ENCODE data around the gene KIAA0408. TPM values are rescaled to one million over a fixed set of nuclear protein-coding genes. Genes with fewer than 3 reads are reported as not detected.

KIAA0408 gene
- total RNA-seq, 1 experiment from 2014 or later, result 0.22 TPM

- Histone ChIP-seq H2AFZ (ENCODE audit: low read length) (no peak overlapping the region), H3K4me1 (ENCODE audit: low read length) (no peaks in the 10 kb centered on the region), H3K36me3 (ENCODE audit: insufficient read depth, low read length) (no peaks in the 10 kb centered on the region), H4K20me1 (ENCODE audit: insufficient read depth, low read depth, low read length) (no peaks in the 10 kb centered on the region), H3K9me2 (replicated peaks; ENCODE audit: insufficient read depth, low read length) (no peaks in the 10 kb centered on the region), H3K4me3 (ENCODE audit: low read length) (no peak overlapping the region), H3K79me2 (ENCODE audit: low read length) (no peaks in the 10 kb centered on the region), H3K27ac (ENCODE audit: low read length) (no peak overlapping the region), H3K27me3 (ENCODE audit: low read length) (no peaks in the 10 kb centered on the region), H3K4me2 (ENCODE audit: low read depth, low read length, poor library complexity, severe bottlenecking) (no peak overlapping the region), H3K9me3 (ENCODE audit: low read length) (no peaks in the 10 kb centered on the region), H3K9ac (ENCODE audit: low read length) (no peak overlapping the region)
- DNase-seq, result no peak
These were observed 372 bp downstream of the KIAA0408 start for GRCh38 chr6:127458817-127459216.

- H3K27me3 ChIP-seq (ENCODE audit: low read length), result no peaks in the 10 kb centered on the region
- no peaks in the 10 kb centered on the region for H3K9me2 ChIP-seq (replicated peaks; ENCODE audit: insufficient read depth, low read length)
- H3K36me3 ChIP-seq (ENCODE audit: insufficient read depth, low read length), result no peaks in the 10 kb centered on the region
- H4K20me1 ChIP-seq (ENCODE audit: insufficient read depth, low read depth, low read length), result no peaks in the 10 kb centered on the region
- no peak overlapping the region for H3K4me3 ChIP-seq (ENCODE audit: low read length)
- H3K4me2 ChIP-seq (ENCODE audit: low read depth, low read length, poor library complexity, severe bottlenecking), result no peak overlapping the region
- H3K9ac ChIP-seq (ENCODE audit: low read length), result no peak overlapping the region
- H3K79me2 ChIP-seq (ENCODE audit: low read length), result no peaks in the 10 kb centered on the region
- no peak overlapping the region for H2AFZ ChIP-seq (ENCODE audit: low read length)
- no peaks in the 10 kb centered on the region for H3K4me1 ChIP-seq (ENCODE audit: low read length)
- H3K9me3 ChIP-seq (ENCODE audit: low read length), result no peaks in the 10 kb centered on the region
- no peak overlapping the region for H3K27ac ChIP-seq (ENCODE audit: low read length)
- DNase-seq, result no peak
These were observed 967 bp downstream of the KIAA0408 start for GRCh38 chr6:127458222-127458621.

- no peaks in the 10 kb centered on the region for H3K9me3 ChIP-seq (ENCODE audit: low read length)
- H3K27ac ChIP-seq (ENCODE audit: low read length), result no peak overlapping the region
- H2AFZ ChIP-seq (ENCODE audit: low read length), result no peak overlapping the region
- no peak overlapping the region for H3K4me3 ChIP-seq (ENCODE audit: low read length)
- no peaks in the 10 kb centered on the region for H3K9me2 ChIP-seq (replicated peaks; ENCODE audit: insufficient read depth, low read length)
- DNase-seq, result peak; percentile 58
- H3K36me3 ChIP-seq (ENCODE audit: insufficient read depth, low read length), result no peaks in the 10 kb centered on the region
- H3K4me1 ChIP-seq (ENCODE audit: low read length), result no peaks in the 10 kb centered on the region
- no peaks in the 10 kb centered on the region for H4K20me1 ChIP-seq (ENCODE audit: insufficient read depth, low read depth, low read length)
- H3K79me2 ChIP-seq (ENCODE audit: low read length), result no peaks in the 10 kb centered on the region
- no peaks in the 10 kb centered on the region for H3K27me3 ChIP-seq (ENCODE audit: low read length)
- H3K9ac ChIP-seq (ENCODE audit: low read length), result no peak overlapping the region
- no peak overlapping the region for H3K4me2 ChIP-seq (ENCODE audit: low read depth, low read length, poor library complexity, severe bottlenecking)
These were observed 1.6 kb downstream of the KIAA0408 start for GRCh38 chr6:127457456-127458064.

GRCh38 chr6:127456465-127456864 lies 2.7 kb downstream of the KIAA0408 start:
- H2AFZ ChIP-seq (ENCODE audit: low read length), result no peak overlapping the region
- no peak overlapping the region for H3K27ac ChIP-seq (ENCODE audit: low read length)
- no peaks in the 10 kb centered on the region for H3K27me3 ChIP-seq (ENCODE audit: low read length)
- H3K9ac ChIP-seq (ENCODE audit: low read length), result no peak overlapping the region
- no peak overlapping the region for H3K4me2 ChIP-seq (ENCODE audit: low read depth, low read length, poor library complexity, severe bottlenecking)
- H3K79me2 ChIP-seq (ENCODE audit: low read length), result no peaks in the 10 kb centered on the region
- H4K20me1 ChIP-seq (ENCODE audit: insufficient read depth, low read depth, low read length), result no peaks in the 10 kb centered on the region
- H3K36me3 ChIP-seq (ENCODE audit: insufficient read depth, low read length), result no peaks in the 10 kb centered on the region
- no peak for DNase-seq
- H3K9me3 ChIP-seq (ENCODE audit: low read length), result no peaks in the 10 kb centered on the region
- no peaks in the 10 kb centered on the region for H3K9me2 ChIP-seq (replicated peaks; ENCODE audit: insufficient read depth, low read length)
- no peaks in the 10 kb centered on the region for H3K4me1 ChIP-seq (ENCODE audit: low read length)
- H3K4me3 ChIP-seq (ENCODE audit: low read length), result no peak overlapping the region

GRCh38 chr6:127453845-127454619 lies 5.2 kb downstream of the KIAA0408 start:
- Histone ChIP-seq H3K4me2 (ENCODE audit: low read depth, low read length, poor library complexity, severe bottlenecking) (no peak overlapping the region), H3K9me3 (ENCODE audit: low read length) (no peaks in the 10 kb centered on the region), H4K20me1 (ENCODE audit: insufficient read depth, low read depth, low read length) (no peaks in the 10 kb centered on the region), H3K27me3 (ENCODE audit: low read length) (no peaks in the 10 kb centered on the region), H3K9me2 (replicated peaks; ENCODE audit: insufficient read depth, low read length) (no peaks in the 10 kb centered on the region), H3K36me3 (ENCODE audit: insufficient read depth, low read length) (no peaks in the 10 kb centered on the region), H3K4me3 (ENCODE audit: low read length) (no peak overlapping the region), H2AFZ (ENCODE audit: low read length) (no peak overlapping the region), H3K4me1 (ENCODE audit: low read length) (no peaks in the 10 kb centered on the region), H3K79me2 (ENCODE audit: low read length) (no peaks in the 10 kb centered on the region), H3K27ac (ENCODE audit: low read length) (no peak overlapping the region), H3K9ac (ENCODE audit: low read length) (no peak overlapping the region)
- no peak for DNase-seq

GRCh38 chr6:127452803-127453202 lies 6.4 kb downstream of the KIAA0408 start:
- Histone ChIP-seq H3K27me3 (ENCODE audit: low read length) (no peaks in the 10 kb centered on the region), H3K9me3 (ENCODE audit: low read length) (no peaks in the 10 kb centered on the region), H3K4me1 (ENCODE audit: low read length) (no peaks in the 10 kb centered on the region), H3K27ac (ENCODE audit: low read length) (no peak overlapping the region), H4K20me1 (ENCODE audit: insufficient read depth, low read depth, low read length) (no peaks in the 10 kb centered on the region), H3K4me2 (ENCODE audit: low read depth, low read length, poor library complexity, severe bottlenecking) (no peak overlapping the region), H3K9me2 (replicated peaks; ENCODE audit: insufficient read depth, low read length) (no peaks in the 10 kb centered on the region), H2AFZ (ENCODE audit: low read length) (no peak overlapping the region), H3K4me3 (ENCODE audit: low read length) (no peak overlapping the region), H3K36me3 (ENCODE audit: insufficient read depth, low read length) (no peaks in the 10 kb centered on the region), H3K79me2 (ENCODE audit: low read length) (no peaks in the 10 kb centered on the region), H3K9ac (ENCODE audit: low read length) (no peak overlapping the region)
- no peak for DNase-seq

GRCh38 chr6:127451388-127451787 lies 7.8 kb downstream of the KIAA0408 start:
- H3K4me2 ChIP-seq (ENCODE audit: low read depth, low read length, poor library complexity, severe bottlenecking), result no peak overlapping the region
- no peaks in the 10 kb centered on the region for H3K79me2 ChIP-seq (ENCODE audit: low read length)

GRCh38 chr6:127447780-127448179 lies 11.4 kb downstream of the KIAA0408 start:
- no peak for DNase-seq
- H3K9ac ChIP-seq (ENCODE audit: low read length), result no peak overlapping the region
- H3K36me3 ChIP-seq (ENCODE audit: insufficient read depth, low read length), result no peaks in the 10 kb centered on the region
- H2AFZ ChIP-seq (ENCODE audit: low read length), result no peak overlapping the region
- no peak overlapping the region for H3K27ac ChIP-seq (ENCODE audit: low read length)
- no peak overlapping the region for H3K4me3 ChIP-seq (ENCODE audit: low read length)
- H3K27me3 ChIP-seq (ENCODE audit: low read length), result no peaks in the 10 kb centered on the region
- no peaks in the 10 kb centered on the region for H3K4me1 ChIP-seq (ENCODE audit: low read length)
- no peaks in the 10 kb centered on the region for H3K79me2 ChIP-seq (ENCODE audit: low read length)
- no peaks in the 10 kb centered on the region for H3K9me3 ChIP-seq (ENCODE audit: low read length)
- H3K9me2 ChIP-seq (replicated peaks; ENCODE audit: insufficient read depth, low read length), result no peaks in the 10 kb centered on the region
- H3K4me2 ChIP-seq (ENCODE audit: low read depth, low read length, poor library complexity, severe bottlenecking), result no peak overlapping the region
- no peaks in the 10 kb centered on the region for H4K20me1 ChIP-seq (ENCODE audit: insufficient read depth, low read depth, low read length)

More at GRCh38 chr6:127451388-127451787, 7.8 kb downstream of the KIAA0408 start:
- no peak overlapping the region for H3K27ac ChIP-seq (ENCODE audit: low read length)
- H3K27me3 ChIP-seq (ENCODE audit: low read length), result no peaks in the 10 kb centered on the region
- no peak overlapping the region for H3K4me3 ChIP-seq (ENCODE audit: low read length)
- no peak overlapping the region for H2AFZ ChIP-seq (ENCODE audit: low read length)
- H3K9me3 ChIP-seq (ENCODE audit: low read length), result no peaks in the 10 kb centered on the region
- no peak overlapping the region for H3K9ac ChIP-seq (ENCODE audit: low read length)
- DNase-seq, result no peak
- H3K9me2 ChIP-seq (replicated peaks; ENCODE audit: insufficient read depth, low read length), result no peaks in the 10 kb centered on the region
- no peaks in the 10 kb centered on the region for H4K20me1 ChIP-seq (ENCODE audit: insufficient read depth, low read depth, low read length)
- no peaks in the 10 kb centered on the region for H3K4me1 ChIP-seq (ENCODE audit: low read length)
- H3K36me3 ChIP-seq (ENCODE audit: insufficient read depth, low read length), result no peaks in the 10 kb centered on the region

All from Karpas-422 (cell line).